GM21529 (cell line): ENCODE data around the gene EFS.

Experiments
- ATAC-seq: cut with Tn5 transposase; IDR thresholded peaks from one replicate; pipeline ENCODE4 v1.9.1; 2021; ENCODE audit not compliant: unreplicated experiment

The EFS gene

DNA sequence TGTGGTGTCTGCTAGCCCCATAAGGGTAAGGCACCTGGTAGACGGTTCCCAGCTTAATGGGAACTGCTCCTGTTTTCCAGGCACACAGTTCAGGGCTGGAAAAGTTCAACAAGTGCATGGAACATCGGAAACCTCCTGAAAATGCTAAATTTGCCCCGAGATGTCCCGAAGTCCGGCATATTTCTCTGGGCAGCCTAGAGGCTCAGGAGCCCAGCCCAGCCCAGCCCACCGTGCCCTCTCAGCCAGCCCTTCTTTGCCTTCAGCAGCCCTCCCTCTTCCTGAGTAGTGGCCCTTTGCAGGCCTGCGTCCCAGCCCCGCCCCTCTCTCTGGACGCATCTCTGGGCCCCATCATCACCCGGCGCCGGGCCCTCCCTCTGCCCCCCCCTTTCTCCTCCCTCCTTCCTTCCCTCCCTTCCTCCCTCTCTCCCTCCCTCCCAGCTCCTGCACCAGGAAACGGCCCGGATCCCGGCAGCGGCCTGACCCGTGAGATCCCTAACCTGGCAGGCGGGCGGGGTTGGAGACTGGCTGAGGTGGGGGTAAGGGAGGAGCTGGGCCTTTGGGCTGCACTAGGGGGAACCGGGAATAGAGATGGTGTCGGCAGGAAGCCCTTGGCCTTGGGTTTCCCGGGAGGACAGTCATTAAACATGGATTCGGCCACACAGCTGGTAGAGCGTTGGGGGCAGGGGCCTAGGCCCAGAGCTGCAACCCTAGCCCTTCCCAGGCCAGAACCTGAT, 58.4 kb downstream of the EFS start, which contains the start of gene BCL2L2:
BCL2L2 (plus strand) TSS at position 422 of the 734 bp plus-strand sequence. CDS start 935 bp downstream, outside the sequence.
- ATAC-seq, result no peak
